Bronchial epithelial cell (primary cell): Measurements from ENCODE around the gene ABHD6. TPM values are rescaled to one million over a fixed set of nuclear protein-coding genes. Genes with fewer than 3 reads are reported as not detected.

Experiments
- DNase-seq: peaks from one replicate; pipeline ENCODE4 v3.0.0-alpha.2; 2010; ENCODE audit warnings: low read depth
- FAIRE-seq: peaks from 2 replicates; lab custom pipeline; 2011; peaks lifted over from hg19 to GRCh38; lab: Jason Lieb, UNC
- H3K27me3 ChIP-seq: 2 replicates; pipeline ENCODE4 v1.5.1; 2011; ENCODE audit warnings: low read length; ENCODE audit not compliant: control insufficient read depth, insufficient read depth
- H3K36me3 ChIP-seq: 2 replicates; pipeline ENCODE4 v1.5.1; 2011; ENCODE audit warnings: low read length; ENCODE audit not compliant: control insufficient read depth, insufficient read depth
- H3K4me3 ChIP-seq: 2 replicates; pipeline ENCODE4 v1.5.1; 2011; ENCODE audit warnings: mild to moderate bottlenecking, low read depth, low read length, control low read depth
- CTCF ChIP-seq: IDR thresholded peaks from 2 replicates; pipeline ENCODE4 v1.5.1; 2011; ENCODE audit warnings: mild to moderate bottlenecking, moderate library complexity, low read length, control low read depth, inconsistent platforms; ENCODE audit not compliant: insufficient read depth, severe bottlenecking
- total RNA-seq: library from RNA; depleted of rRNA; stranded (reverse); fragments of >200 nt; gene quantifications from 2 replicates; pipeline ENCODE4 v1.2.1, GENCODE V29; 2014

Gene ABHD6
- total RNA-seq, 1 donor from 2014 or later, result 7.1 TPM

GRCh38 chr3:58256511-58256910 is 18.9 kb downstream of the ABHD6 start:
- DNase-seq (no peak), FAIRE-seq (no peak)
- no peak for TF ChIP-seq CTCF
- Histone ChIP-seq H3K36me3 (peaks cover 1% of the 10 kb centered on the region), H3K27me3 (no peaks in the 10 kb centered on the region), H3K4me3 (no peak overlapping the region)

DNA sequence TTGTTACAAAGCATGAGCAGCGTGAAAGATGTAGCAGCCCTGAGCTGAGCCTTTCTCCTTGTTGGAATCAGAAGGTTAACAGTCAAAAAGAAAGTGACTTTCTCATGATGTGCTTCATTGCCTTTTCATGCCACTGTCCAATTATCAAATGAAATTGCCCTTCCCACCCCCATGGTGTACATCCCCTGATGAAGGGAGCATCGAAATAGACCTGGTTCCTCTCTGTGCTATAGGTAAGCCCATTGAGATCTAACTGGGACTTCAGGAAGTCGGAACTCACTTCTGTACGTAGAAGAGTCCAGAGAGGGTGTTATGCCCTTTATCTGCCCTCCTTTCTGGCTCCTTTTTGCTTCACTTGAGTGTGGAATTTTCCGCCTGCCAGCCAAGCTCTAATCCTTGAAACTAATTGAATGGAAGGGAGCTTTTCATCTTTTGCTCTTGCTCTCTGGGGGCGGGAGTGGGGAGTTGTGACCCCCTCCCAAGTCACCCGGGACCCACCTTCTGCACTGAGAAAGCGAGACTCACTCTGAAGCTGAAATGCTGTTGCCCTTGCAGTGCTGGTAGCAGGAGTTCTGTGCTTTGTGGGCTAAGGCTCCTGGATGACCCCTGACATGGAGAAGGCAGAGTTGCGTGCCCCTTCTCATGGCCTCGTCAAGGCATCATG is 20.9 kb downstream of the ABHD6 start:
- Histone ChIP-seq H3K27me3 (no peaks in the 10 kb centered on the region), H3K36me3 (peaks cover 1% of the 10 kb centered on the region), H3K4me3 (no peak overlapping the region)
- DNase-seq (no peak), FAIRE-seq (no peak)
- TF ChIP-seq CTCF, result no peak

DNA sequence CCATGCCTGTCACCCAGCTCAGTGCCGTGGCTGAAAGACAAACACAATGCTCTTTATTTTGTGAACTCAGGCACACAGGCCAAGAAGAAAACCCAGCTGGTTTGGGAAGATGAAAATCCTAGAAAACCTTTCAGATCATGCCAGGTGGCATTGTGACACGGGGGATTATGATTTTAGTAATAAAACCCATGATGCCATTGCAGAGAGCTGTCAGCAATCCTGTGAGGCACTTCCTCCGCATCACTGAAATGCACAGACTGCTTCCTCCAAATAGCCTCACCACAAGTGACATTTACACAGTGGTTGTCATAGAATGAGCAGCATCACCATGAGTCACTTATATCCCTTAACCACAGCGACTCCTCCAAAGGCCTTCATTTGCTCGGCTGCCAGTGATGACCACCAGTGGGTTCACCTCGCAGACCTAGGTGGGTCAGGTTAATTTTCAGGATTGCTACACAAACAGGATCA is 22.7 kb downstream of the ABHD6 start:
- Histone ChIP-seq H3K4me3 (no peak overlapping the region), H3K36me3 (peaks cover 1% of the 10 kb centered on the region), H3K27me3 (no peaks in the 10 kb centered on the region)
- DNase-seq, result peak; percentile 35
- TF ChIP-seq CTCF, result no peak
- FAIRE-seq, result no peak

GRCh38 chr3:58260733-58261132 is 23.1 kb downstream of the ABHD6 start:
- DNase-seq, result no peak
- Histone ChIP-seq H3K4me3 (no peak overlapping the region), H3K27me3 (no peaks in the 10 kb centered on the region), H3K36me3 (peaks cover 1% of the 10 kb centered on the region)
- FAIRE-seq, result no peak
- TF ChIP-seq CTCF, result no peak

DNA sequence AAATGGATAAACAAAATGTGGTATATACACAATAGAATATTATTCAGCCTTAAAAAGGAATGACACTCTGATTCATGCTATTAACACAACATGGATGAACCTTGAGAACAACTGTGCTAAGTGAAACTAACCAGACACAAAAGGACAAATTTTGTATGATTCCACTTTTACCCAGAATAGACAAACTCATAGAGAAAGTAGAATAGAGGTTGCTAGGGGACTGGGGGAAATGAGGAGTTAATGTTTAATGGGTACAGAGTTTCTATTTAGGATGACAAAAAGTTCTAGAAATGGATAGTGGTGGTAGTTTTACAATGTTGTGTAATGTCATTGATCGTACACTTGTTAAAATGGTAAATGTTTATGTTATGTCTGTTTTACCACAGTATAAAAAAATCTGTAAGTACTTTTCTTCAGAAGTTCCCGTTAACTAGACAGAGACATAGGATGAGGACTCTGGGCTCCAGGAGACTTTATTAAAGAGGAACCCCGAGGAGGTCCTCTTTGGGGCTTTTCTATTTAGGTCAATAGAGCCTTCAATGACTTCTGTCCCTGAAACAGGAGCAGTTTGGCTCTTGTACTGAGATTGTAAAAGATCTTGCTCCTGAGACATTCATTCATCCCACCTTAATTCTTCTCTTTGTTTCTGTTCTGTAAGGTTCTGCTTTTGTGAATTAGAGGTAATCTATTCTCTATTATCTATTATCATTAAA is 24.5 kb downstream of the ABHD6 start:
- Histone ChIP-seq H3K27me3 (no peaks in the 10 kb centered on the region), H3K36me3 (peaks cover 1% of the 10 kb centered on the region), H3K4me3 (no peak overlapping the region)
- TF ChIP-seq CTCF, result no peak
- FAIRE-seq (no peak), DNase-seq (no peak)
